ELF-1 (cell line): ENCODE measurements around the gene DOP1A.

Source experiments
- DNase-seq: peaks from one replicate; pipeline ENCODE4 v3.0.0-alpha.2; 2016; ENCODE audit warnings: low read depth, low spot score

The DOP1A gene

GRCh38 chr6:83067448-83068439 is at the start of gene DOP1A:
Gene DOP1A, plus strand, starts transcription at chr6:83067671. Its CDS starts 29,307 bp downstream, at chr6:83096978.
- DNase-seq, result peak; percentile 97

DNA sequence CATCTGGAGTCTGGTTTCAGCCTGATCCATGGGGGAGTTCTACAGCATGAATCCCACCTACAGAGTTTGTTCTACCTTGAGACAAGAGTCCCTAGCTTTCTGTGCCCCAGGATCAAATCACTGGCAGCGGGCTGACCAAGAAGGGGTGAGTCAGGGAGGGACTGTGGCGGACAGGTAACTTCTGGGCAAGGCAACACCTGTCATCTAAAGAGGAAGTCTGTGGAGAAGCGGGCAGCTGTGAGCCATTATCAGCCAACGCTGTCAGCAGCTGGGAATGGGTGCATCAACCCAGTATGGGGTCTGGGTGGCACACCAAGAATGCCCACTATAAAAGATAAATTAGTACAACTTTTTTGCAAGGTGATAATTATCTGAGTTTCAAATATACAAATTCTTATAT is 47.7 kb upstream of the DOP1A start:
- no peak for DNase-seq

GRCh38 chr6:83031689-83032088 is 35.8 kb upstream of the DOP1A start:
- DNase-seq, result peak; percentile 8

DNA sequence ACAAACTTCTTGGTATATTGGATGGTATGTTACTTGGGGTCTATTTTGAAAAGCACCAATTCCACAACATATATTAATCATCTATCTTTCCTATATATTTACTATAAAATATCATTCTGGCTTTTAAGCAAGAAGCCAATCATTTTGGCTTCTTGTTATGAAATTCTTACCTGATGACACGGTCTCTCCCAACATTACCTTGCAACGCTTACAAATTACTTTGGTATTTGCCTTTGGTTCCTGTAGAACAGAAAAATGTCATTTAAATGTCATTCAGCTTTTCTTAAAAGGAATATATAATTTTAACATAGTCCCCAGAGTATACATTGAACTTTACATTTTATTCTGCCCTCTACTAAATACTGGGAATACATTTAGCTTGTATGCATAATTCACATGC is 29.2 kb upstream of the DOP1A start:
- no peak for DNase-seq

- DNase-seq, result no peak
Observed at GRCh38 chr6:83042467-83043053, 24.9 kb upstream of the DOP1A start.

- no peak for DNase-seq
Observed at GRCh38 chr6:83044091-83044768, 23.2 kb upstream of the DOP1A start.

DNA sequence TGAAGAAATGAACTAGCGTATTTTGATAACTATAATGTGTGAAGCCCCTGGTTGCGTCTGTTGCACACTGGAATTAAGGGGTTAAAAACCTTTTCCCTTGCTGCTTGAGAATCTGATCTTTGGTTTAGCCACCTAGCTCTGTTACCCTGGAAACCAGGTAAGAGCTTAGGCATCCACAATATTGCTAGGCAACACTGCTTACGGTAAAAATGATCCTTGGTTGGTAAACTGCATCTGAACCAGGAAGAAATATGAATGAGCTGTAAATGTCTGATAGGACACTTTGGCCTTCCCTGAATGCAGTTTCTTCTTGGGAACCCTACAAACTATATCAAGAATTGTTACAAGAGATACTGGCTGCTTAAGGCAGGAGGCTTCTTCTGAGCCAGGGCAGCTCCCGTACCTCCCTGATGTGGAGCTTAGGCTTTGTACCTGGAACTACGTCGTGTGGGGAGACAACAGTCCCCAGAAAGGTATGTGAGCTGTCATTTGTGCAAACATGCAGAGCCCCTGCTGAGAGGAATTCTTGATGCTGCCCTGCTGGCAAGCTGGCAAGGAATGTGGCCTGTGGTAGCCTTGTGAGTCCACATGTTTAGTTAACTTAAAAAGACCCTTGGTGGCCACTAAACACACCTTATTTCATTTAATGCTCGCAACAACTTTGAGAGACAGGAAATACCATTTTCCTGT is 20.3 kb upstream of the DOP1A start:
- DNase-seq, result peak; percentile 25

- no peak for DNase-seq
Observed at GRCh38 chr6:83051377-83052172, 15.9 kb upstream of the DOP1A start.

- no peak for DNase-seq
Observed at GRCh38 chr6:83053678-83054077, 13.8 kb upstream of the DOP1A start.

DNA sequence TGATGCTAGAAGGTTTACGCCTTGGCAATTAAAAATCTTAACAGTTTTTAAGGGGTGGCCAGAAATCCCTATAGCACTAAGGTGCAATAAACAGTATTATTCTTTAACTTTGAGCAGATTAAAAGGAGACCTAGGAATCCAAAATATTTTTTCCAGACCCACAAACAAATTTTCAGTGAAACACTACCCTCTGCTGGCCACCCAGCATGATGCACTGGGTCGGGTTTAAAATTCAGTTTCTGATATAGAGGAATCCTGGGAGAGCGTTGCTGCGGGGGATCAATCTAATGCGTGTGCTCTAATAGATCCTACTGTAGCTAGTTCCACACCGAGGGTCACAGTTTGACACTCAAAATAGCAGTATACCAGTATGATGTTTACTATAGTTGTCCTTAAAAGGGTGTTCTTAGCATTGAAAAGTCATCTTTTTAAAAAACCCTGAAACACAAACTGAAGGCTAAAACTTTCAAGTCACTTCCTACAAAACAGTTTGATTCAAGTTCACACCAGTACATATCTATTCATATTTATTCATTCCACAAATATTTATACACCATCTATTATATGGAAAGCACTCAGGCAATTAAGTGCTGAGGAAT is 12.0 kb upstream of the DOP1A start:
- DNase-seq, result peak; percentile 57

GRCh38 chr6:83057705-83058321 is 9.7 kb upstream of the DOP1A start:
- DNase-seq, result peak; percentile 47

GRCh38 chr6:83061190-83061589 is 6.3 kb upstream of the DOP1A start:
- no peak for DNase-seq

DNA sequence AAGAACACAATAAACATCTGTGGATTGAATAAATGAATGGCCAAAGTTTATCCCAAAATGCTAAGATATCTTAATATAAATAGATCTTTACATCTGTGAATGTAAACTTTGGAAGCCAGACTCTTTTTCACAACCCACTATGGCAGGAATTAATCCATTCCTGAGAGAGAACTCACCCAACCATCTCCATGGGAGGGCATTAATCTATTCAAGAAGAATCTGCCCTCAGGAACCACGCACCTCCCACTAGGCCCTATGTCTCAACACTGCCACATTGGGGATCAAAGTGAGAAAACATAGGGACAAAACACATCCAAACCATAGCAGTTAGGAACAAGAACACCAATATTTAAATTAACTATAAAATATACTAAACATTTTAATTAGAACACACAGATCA is 5.2 kb upstream of the DOP1A start:
- DNase-seq, result peak; percentile 17

DNA sequence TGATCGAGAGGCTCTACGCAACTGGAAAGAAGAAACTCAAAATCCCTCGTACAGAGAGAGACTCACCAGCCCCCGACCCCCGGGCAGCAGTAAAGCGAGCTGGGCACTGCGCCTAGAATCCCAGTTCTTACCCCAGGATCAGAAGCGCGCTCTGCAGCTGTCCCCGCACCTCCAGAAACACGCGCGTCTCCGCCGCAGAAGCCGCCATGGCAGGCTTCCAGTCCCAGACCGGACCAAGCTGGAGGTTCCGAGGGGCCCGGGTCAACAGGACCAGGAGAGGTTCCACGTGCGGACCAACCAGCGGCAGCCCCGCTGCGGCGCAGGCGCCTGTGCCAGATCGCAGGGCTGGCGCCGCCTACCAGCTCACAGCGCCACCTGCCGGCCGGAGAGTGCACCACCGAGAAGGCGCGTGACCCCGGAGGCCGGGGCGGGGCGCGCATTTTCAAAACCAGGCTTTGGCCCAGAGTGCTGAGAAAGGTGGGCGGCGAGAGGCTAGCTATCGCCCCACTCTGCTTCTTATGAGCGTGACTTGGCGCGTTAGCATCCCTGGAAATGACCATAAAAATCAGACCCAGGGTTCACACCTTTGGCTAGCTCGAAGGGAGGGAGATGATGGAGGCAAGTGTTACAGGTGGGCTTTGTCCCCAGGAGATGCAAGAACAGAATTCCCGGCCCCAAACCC is 1.8 kb upstream of the DOP1A start, which contains the start of gene UBE3D:
UBE3D (minus strand) TSS at position 331 of the 682 bp plus-strand sequence; CDS start at position 208, 123 bp downstream.
- peak; percentile 96 for DNase-seq

GRCh38 chr6:83068616-83069015 is 1.1 kb downstream of the DOP1A start:
- no peak for DNase-seq

- DNase-seq, result no peak
Observed at GRCh38 chr6:83069633-83070032, 2.2 kb downstream of the DOP1A start.

- DNase-seq, result no peak
Observed at GRCh38 chr6:83071023-83071422, 3.6 kb downstream of the DOP1A start.

DNA sequence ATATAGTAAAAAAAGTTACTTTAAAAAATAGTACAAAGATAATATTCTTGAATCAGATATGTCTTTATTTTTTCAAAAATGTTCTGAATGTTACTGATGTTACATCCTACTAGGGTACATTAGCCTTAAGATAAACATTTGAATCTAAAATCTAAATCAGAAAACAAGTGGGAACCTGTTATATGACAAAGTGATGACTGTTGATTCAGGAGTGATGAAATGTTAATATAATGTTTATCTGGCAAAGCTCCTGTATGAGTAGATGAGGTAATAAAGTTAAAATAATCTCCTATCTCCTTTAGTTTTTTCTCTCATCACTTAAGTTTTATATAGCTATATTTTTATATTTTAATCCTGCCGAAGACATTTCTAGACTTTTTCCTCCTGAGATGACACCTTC is 4.2 kb downstream of the DOP1A start:
- DNase-seq, result no peak

DNA sequence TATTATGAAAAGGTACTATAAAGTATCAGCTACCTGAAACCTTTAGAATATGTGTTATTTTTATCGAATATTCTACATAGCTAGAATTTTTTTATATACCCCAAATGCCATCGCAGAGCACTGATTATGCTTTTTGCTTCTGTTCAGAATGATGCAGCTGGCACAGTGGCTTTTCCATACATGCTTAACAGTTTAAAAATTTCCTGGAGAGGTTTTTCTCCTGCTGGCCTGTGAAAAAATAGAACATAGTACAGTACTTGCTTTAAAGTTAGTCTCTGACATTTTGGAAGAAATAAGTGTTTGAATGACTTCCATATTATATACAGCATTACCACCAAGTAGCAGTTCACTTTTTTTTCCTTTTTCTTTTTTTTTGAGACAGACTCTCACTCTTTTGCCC is 5.3 kb downstream of the DOP1A start:
- DNase-seq, result no peak
